HepG2 (cell line): ENCODE results near the gene HSP90AB1. TPM values are rescaled to one million over a fixed set of nuclear protein-coding genes. Genes with fewer than 3 reads are reported as not detected.

Source experiments
- CHCHD3 ChIP-seq: sonication (generic); formaldehyde crosslinking; IDR thresholded peaks from 2 replicates; pipeline ENCODE4 v1.8.0; 2022; ENCODE audit warnings: mild to moderate bottlenecking, missing genetic modification reagents, moderate library complexity
- ELF1 ChIP-seq: sonication (generic); formaldehyde crosslinking; IDR thresholded peaks from 2 replicates; pipeline ENCODE4 v1.4.0; 2020; ENCODE audit warnings: missing genetic modification reagents
- FOSL1 ChIP-seq: sonication (generic); formaldehyde crosslinking; IDR thresholded peaks from 2 replicates; pipeline ENCODE4 v1.9.0; 2021; ENCODE audit warnings: missing genetic modification reagents, borderline replicate concordance
- FOXA3 ChIP-seq: IDR thresholded peaks from 2 replicates; pipeline ENCODE4 v1.6.1; 2016; ENCODE audit warnings: missing genetic modification reagents, missing compliant biosample characterization
- HMG20B ChIP-seq: conservative IDR thresholded peaks from 2 replicates; pipeline ENCODE4 v1.6.1; 2016; ENCODE audit warnings: missing genetic modification reagents, missing compliant biosample characterization
- KAT2B ChIP-seq: fragments of 150-350 bp; IDR thresholded peaks from 2 replicates; pipeline ENCODE4 v1.6.1; 2014; ENCODE audit warnings: low read depth, low read length, borderline replicate concordance
- MAZ ChIP-seq, 2 experiments: sonication (generic) in 1 of 2; formaldehyde crosslinking in 1 of 2; IDR thresholded peaks; 2 replicates each; pipeline versions ENCODE4 v1.5.0 to v1.6.1; 2012 to 2020; ENCODE audit warnings: low read depth in 2 of 2, mild to moderate bottlenecking in 2 of 2, borderline replicate concordance in 1 of 2, improper control_type of control experiment in 1 of 2, low read length in 1 of 2, missing genetic modification reagents in 1 of 2, moderate library complexity in 1 of 2
- MIER3 ChIP-seq: IDR thresholded peaks from 2 replicates; pipeline ENCODE4 v1.6.1; 2016; ENCODE audit warnings: missing compliant biosample characterization, borderline replicate concordance
- NCOA2 ChIP-seq: sonication (generic); formaldehyde crosslinking; IDR thresholded peaks from 2 replicates; pipeline ENCODE4 v1.8.0; 2022; ENCODE audit warnings: inconsistent platforms
- NFE2L1 ChIP-seq: sonication (generic); formaldehyde crosslinking; IDR thresholded peaks from 2 replicates; pipeline ENCODE4 v1.4.0; 2020; ENCODE audit warnings: missing genetic modification reagents, mild to moderate bottlenecking, borderline replicate concordance
- PHB2 ChIP-seq: fragments of 450-650 bp; IDR thresholded peaks from 2 replicates; pipeline ENCODE4 v1.6.1; 2018; ENCODE audit not compliant: partially characterized antibody
- SMYD3 ChIP-seq: sonication (generic); formaldehyde crosslinking; IDR thresholded peaks from 2 replicates; pipeline ENCODE4 v1.8.1; 2023; ENCODE audit warnings: mild to moderate bottlenecking, missing genetic modification reagents
- SP140L ChIP-seq: sonication (generic); formaldehyde crosslinking; IDR thresholded peaks from 2 replicates; pipeline ENCODE4 v1.4.0; 2020; ENCODE audit warnings: missing genetic modification reagents, borderline replicate concordance
- SP2 ChIP-seq: sonication (generic); formaldehyde crosslinking; IDR thresholded peaks from 2 replicates; pipeline ENCODE4 v1.5.1; 2020; ENCODE audit warnings: mild to moderate bottlenecking, missing genetic modification reagents
- ZBTB7A ChIP-seq: sonication (generic); formaldehyde crosslinking; IDR thresholded peaks from 2 replicates; pipeline ENCODE4 v1.8.0; 2022; ENCODE audit warnings: mild to moderate bottlenecking, missing genetic modification reagents
- ZNF33B ChIP-seq: sonication (generic); formaldehyde crosslinking; IDR thresholded peaks from 2 replicates; pipeline ENCODE4 v1.5.1; 2020; ENCODE audit warnings: mild to moderate bottlenecking, missing genetic modification reagents
- ZNF713 ChIP-seq: sonication (generic); formaldehyde crosslinking; IDR thresholded peaks from 2 replicates; pipeline ENCODE4 v1.4.0; 2020; ENCODE audit warnings: mild to moderate bottlenecking, missing genetic modification reagents
- ZNF782 ChIP-seq: sonication (generic); formaldehyde crosslinking; IDR thresholded peaks from 2 replicates; pipeline ENCODE4 v1.4.0; 2020; ENCODE audit warnings: missing genetic modification reagents, mild to moderate bottlenecking, borderline replicate concordance
- ZNF850 ChIP-seq: sonication (generic); formaldehyde crosslinking; conservative IDR thresholded peaks from 2 replicates; pipeline ENCODE4 v1.9.0; 2021; ENCODE audit warnings: mild to moderate bottlenecking, missing genetic modification reagents
- polyA plus RNA-seq, 8 experiments: library from polyadenylated mRNA; depleted of rRNA in 3 of 8; stranded (reverse) in 7 of 8; unstranded in 1 of 8; fragments of >200 nt; fragmentation: Illumina TruSeq in 4 of 8; extraction: Trizol in 4 of 8; gene quantifications; 2 replicates each; pipeline versions ENCODE4 v1.2.1 to v1.2.3, GENCODE V29; 2011 to 2016; ENCODE audit warnings: low read depth in 4 of 8, missing spikeins in 1 of 8, mixed read lengths in 1 of 8; ENCODE audit not compliant: insufficient read depth in 1 of 8
- total RNA-seq, 5 experiments: library from RNA; depleted of rRNA; stranded (reverse); fragments of >200 nt; fragmentation: Illumina TruSeq; extraction: Trizol; gene quantifications; 2 replicates each; pipeline ENCODE4 v1.2.3, GENCODE V29; 2016; ENCODE audit warnings: low read depth in 1 of 5
- TF ChIP-seq, protein P1 (sequence below): sonication (generic); formaldehyde crosslinking; IDR thresholded peaks from 2 replicates; pipeline ENCODE4 v1.8.0; 2022; ENCODE audit warnings: mild to moderate bottlenecking, missing genetic modification reagents, moderate library complexity
- TF ChIP-seq, protein P2 (sequence below): sonication (generic); formaldehyde crosslinking; IDR thresholded peaks from 2 replicates; pipeline ENCODE4 v1.4.0; 2020; ENCODE audit warnings: missing genetic modification reagents
- TF ChIP-seq, protein P3 (sequence below): IDR thresholded peaks from 2 replicates; pipeline ENCODE4 v1.6.1; 2018; ENCODE audit warnings: missing genetic modification reagents, mild to moderate bottlenecking, missing compliant biosample characterization
- TF ChIP-seq, protein P4 (sequence below): sonication (generic); formaldehyde crosslinking; IDR thresholded peaks from 2 replicates; pipeline ENCODE4 v1.9.0; 2021; ENCODE audit warnings: missing genetic modification reagents, mild to moderate bottlenecking, borderline replicate concordance
- TF ChIP-seq, protein P5 (sequence below): sonication (generic); formaldehyde crosslinking; IDR thresholded peaks from 2 replicates; pipeline ENCODE4 v1.4.0; 2020; ENCODE audit warnings: missing genetic modification reagents, low read depth, mild to moderate bottlenecking, borderline replicate concordance

Gene HSP90AB1
- total and polyA plus RNA-seq, 2 of the 13 experiments (the other 11 are each of a cell fraction or from before 2014, with no cell fraction given): 1,325 to 1,472 TPM

DNA sequence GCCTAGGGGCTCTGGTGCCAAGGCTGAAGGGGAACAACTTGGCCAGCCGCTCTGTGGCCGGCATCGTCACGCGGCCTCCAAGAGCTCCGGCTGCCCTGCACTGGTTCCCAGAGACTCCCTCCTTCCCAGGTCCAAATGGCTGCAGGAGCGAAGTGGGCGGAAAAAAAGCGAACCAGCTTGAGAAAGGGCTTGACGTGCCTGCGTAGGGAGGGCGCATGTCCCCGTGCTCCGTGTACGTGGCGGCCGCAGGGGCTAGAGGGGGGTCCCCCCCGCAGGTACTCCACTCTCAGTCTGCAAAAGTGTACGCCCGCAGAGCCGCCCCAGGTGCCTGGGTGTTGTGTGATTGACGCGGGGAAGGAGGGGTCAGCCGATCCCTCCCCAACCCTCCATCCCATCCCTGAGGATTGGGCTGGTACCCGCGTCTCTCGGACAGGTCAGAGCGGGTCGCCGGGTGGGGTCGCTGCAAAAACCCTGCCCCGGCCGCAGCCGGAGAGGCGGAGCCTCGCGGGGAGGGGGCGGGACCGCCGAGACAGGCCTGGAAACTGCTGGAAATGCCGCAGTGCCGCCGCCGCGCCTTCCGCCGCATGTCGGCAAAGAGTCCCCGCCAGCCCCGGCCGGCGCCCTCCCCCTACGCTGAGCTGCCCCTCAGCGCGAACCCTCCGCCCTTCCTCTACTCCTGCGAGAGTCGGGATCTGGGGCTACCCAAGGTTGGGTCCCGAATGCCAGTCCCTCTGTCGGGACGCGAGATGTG lies 814 bp upstream of the HSP90AB1 start (continued):
- TF ChIP-seq, protein P1, sequence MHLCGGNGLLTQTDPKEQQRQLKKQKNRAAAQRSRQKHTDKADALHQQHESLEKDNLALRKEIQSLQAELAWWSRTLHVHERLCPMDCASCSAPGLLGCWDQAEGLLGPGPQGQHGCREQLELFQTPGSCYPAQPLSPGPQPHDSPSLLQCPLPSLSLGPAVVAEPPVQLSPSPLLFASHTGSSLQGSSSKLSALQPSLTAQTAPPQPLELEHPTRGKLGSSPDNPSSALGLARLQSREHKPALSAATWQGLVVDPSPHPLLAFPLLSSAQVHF (CRISPR knock-in tag): peak; percentile 87; the same call in 1 of the 2 replicates
- TF ChIP-seq CHCHD3 (CRISPR knock-in tag) (peak; percentile 78; the same call in 1 of the 2 replicates), ZNF713 (CRISPR knock-in tag) (peak; percentile 96), ZNF33B (CRISPR knock-in tag) (peak; percentile 97), FOSL1 (CRISPR knock-in tag) (no peak), SP2 (CRISPR knock-in tag) (no peak; the same call in 1 of the 2 replicates), KAT2B (no peak), SMYD3 (CRISPR knock-in tag) (peak; percentile 24; the same call in 1 of the 2 replicates), FOXA3 (CRISPR knock-in tag) (peak; percentile 67), PHB2 (no peak), NFE2L1 (peak; percentile 91), ZBTB7A (CRISPR knock-in tag) (no peak; the same call in 1 of the 2 replicates), ZNF782 (CRISPR knock-in tag) (0 out of 2 replicates have a peak, but pooled peaks have one; percentile 27), MAZ (IDR thresholded peaks at IDR 0.05; ENCODE audit: borderline replicate concordance, low read depth, low read length) (peak; percentile 81), MAZ (CRISPR knock-in tag; IDR thresholded peaks at IDR 0.05; ENCODE audit: low read depth) (no peak; the same call in 1 of the 2 replicates), SP140L (CRISPR knock-in tag) (0 out of 2 replicates have a peak, but pooled peaks have one; percentile 75), MIER3 (CRISPR knock-in tag) (peak; percentile 74), ZNF850 (no peak), NCOA2 (CRISPR knock-in tag) (no peak; the same call in 1 of the 2 replicates), ELF1 (peak; percentile 53; the same call in 1 of the 2 replicates), HMG20B (CRISPR knock-in tag) (0 out of 2 replicates have a peak, but pooled peaks have one; percentile 39)
- TF ChIP-seq, protein P2, sequence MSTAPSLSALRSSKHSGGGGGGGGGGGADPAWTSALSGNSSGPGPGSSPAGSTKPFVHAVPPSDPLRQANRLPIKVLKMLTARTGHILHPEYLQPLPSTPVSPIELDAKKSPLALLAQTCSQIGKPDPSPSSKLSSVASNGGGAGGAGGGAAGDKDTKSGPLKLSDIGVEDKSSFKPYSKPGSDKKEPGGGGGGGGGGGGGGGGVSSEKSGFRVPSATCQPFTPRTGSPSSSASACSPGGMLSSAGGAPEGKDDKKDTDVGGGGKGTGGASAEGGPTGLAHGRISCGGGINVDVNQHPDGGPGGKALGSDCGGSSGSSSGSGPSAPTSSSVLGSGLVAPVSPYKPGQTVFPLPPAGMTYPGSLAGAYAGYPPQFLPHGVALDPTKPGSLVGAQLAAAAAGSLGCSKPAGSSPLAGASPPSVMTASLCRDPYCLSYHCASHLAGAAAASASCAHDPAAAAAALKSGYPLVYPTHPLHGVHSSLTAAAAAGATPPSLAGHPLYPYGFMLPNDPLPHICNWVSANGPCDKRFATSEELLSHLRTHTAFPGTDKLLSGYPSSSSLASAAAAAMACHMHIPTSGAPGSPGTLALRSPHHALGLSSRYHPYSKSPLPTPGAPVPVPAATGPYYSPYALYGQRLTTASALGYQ: peak; percentile 63; the same call in 1 of the 2 replicates
- TF ChIP-seq, protein P3, sequence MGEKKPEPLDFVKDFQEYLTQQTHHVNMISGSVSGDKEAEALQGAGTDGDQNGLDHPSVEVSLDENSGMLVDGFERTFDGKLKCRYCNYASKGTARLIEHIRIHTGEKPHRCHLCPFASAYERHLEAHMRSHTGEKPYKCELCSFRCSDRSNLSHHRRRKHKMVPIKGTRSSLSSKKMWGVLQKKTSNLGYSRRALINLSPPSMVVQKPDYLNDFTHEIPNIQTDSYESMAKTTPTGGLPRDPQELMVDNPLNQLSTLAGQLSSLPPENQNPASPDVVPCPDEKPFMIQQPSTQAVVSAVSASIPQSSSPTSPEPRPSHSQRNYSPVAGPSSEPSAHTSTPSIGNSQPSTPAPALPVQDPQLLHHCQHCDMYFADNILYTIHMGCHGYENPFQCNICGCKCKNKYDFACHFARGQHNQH (CRISPR knock-in tag): peak; percentile 70
- TF ChIP-seq, protein P4, sequence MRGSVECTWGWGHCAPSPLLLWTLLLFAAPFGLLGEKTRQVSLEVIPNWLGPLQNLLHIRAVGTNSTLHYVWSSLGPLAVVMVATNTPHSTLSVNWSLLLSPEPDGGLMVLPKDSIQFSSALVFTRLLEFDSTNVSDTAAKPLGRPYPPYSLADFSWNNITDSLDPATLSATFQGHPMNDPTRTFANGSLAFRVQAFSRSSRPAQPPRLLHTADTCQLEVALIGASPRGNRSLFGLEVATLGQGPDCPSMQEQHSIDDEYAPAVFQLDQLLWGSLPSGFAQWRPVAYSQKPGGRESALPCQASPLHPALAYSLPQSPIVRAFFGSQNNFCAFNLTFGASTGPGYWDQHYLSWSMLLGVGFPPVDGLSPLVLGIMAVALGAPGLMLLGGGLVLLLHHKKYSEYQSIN (CRISPR knock-in tag): no peak
- TF ChIP-seq, protein P5, sequence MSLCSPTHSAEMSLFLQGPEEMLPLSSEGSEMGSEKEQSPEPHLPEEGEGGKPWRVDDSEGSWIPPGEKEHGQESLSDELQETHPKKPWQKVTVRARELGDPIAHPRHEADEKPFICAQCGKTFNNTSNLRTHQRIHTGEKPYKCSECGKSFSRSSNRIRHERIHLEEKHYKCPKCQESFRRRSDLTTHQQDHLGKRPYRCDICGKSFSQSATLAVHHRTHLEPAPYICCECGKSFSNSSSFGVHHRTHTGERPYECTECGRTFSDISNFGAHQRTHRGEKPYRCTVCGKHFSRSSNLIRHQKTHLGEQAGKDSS: no peak; the same call in 1 of the 2 replicates
